Heart right ventricle (tissue), 16 donors: ENCODE measurements around the gene MUCL1. TPM values are rescaled to one million over a fixed set of nuclear protein-coding genes. Genes with fewer than 3 reads are reported as not detected.

Source experiments
- ATAC-seq, 8 donors: fragments of 200-7000 bp; cut with Tn5 transposase; one replicate each; pipeline ENCODE4 v1.9.1; 2020; ENCODE audit warnings: mild to moderate bottlenecking in 8 of 8, moderate library complexity in 8 of 8, moderate number of reproducible peaks in 1 of 8
- DNase-seq, 2 donors: peaks; one replicate each; pipeline ENCODE4 v3.0.0-alpha.2; 2020
- H3K27ac ChIP-seq, 10 donors: fragments of 200-600 bp; sonication (generic) in 2 of 10; one replicate each; pipeline versions ENCODE4 v1.5.0 to v1.8.0; 2020 to 2022; ENCODE audit warnings: mild to moderate bottlenecking in 3 of 10
- H3K27me3 ChIP-seq, 7 donors: fragments of 200-600 bp; one replicate each; pipeline ENCODE4 v1.8.0; 2021 to 2022; ENCODE audit warnings: mild to moderate bottlenecking in 2 of 7
- H3K36me3 ChIP-seq, 9 donors: fragments of 200-600 bp; sonication (generic) in 1 of 9; one replicate each; pipeline versions ENCODE4 v1.5.0 to v1.8.0; 2020 to 2022; ENCODE audit warnings: mild to moderate bottlenecking in 2 of 9
- H3K4me1 ChIP-seq, 9 donors: fragments of 200-600 bp; sonication (generic) in 1 of 9; one replicate each; pipeline versions ENCODE4 v1.5.0 to v1.8.0; 2020 to 2022; ENCODE audit warnings: mild to moderate bottlenecking in 4 of 9
- H3K4me3 ChIP-seq, 10 donors: fragments of 200-600 bp; sonication (generic) in 2 of 10; one replicate each; pipeline versions ENCODE4 v1.5.0 to v1.8.0; 2020 to 2022; ENCODE audit warnings: mild to moderate bottlenecking in 7 of 10, moderate library complexity in 2 of 10
- H3K9me3 ChIP-seq, 11 donors: fragments of 200-600 bp in 10 of 11; sonication (generic) in 2 of 11; one replicate each; pipeline versions ENCODE4 v1.5.0 to v1.8.0; 2013 to 2022; ENCODE audit warnings: mild to moderate bottlenecking in 2 of 11, control low read depth in 1 of 11, moderate library complexity in 1 of 11
- CTCF ChIP-seq, 9 donors: fragments of 200-600 bp; sonication (generic) in 2 of 9; IDR thresholded peaks; one replicate each; pipeline versions ENCODE4 v1.5.0 to v1.8.0; 2021 to 2022; ENCODE audit warnings: antibody characterized with exemption in 9 of 9, mild to moderate bottlenecking in 5 of 9, moderate library complexity in 1 of 9
- WGBS, 2 donors: extraction: QIAGEN DNeasy Blood & Tissue Kit; methylation state at CpG; one replicate each; pipeline ENCODE4 v1.1.7; 2013; ENCODE audit warnings: inconsistent platforms in 1 of 2; 5-methylcytosine and 5-hydroxymethylcytosine counted together
- intact Hi-C, 10 donors: fragments of 100-400 bp; cut with DNase I; formaldehyde crosslinking; loops; one replicate each; pipeline versions ENCODE4 v1.11.1 to v1.14.2; 2022
- polyA plus RNA-seq, 2 donors: library from polyadenylated mRNA; stranded (reverse); fragments of 200-250 nt; gene quantifications; one replicate each; pipeline ENCODE4 v1.2.3, GENCODE V29; 2013
- total RNA-seq, 10 donors: library from RNA; stranded (reverse); fragmentation: NEBNext Ultra II Directional in 3 of 10; extraction: Animal tissue kit (Norgen Biotek cat#: 25700) in 3 of 10; gene quantifications; one replicate each; pipeline versions ENCODE4 v1.2.1 to v1.2.4, GENCODE V29; 2021 to 2023
- donor health status: Arrhythmogenic right ventricular cardiomyopathy.
- donor health status: ischemic (EF 13 %, LVEDD 7.1; RV severe dilation, severe dysfunction).
- donor health status: healthy with polysubstance abuse.
- donor health status: DM: no; HTN: yes; CAD: no.
- donor health status: DM: no; HTN: no; CAD: no.
- donor health status: ischemic (EF 25% LVEDD 6.9; RV normal size, moderate dysfunction).
- donor health status: ischemic (EF 25% LVEDD 5.7; RV mildly dilated, moderate dysfunction).
- donor health status: healthy.
- donor health status: DM: yes; HTN: yes; CAD: no.
- donor health status: Ischemic cardiomyopathy.
- donor health status: ischemic (EF 35%, LVEDD 5.7; RV mildly dilated, moderate dysfunction).
- donor health status: nonischemic (EF 11% LVEDD 7.7; RV severe dilation, severe dysfunction).
- donor health status: DM: yes; HTN: yes; CAD: no.
- donor health status: PGD.
- donor health status: ischemic (EF 29% LVEDD 5.4; RV normal size, mild dysfunction).
- donor health status: nonischemic (EF 23%, LVEDD 6.1; RV moderate dilation, normal function).

Gene MUCL1
- total and polyA plus RNA-seq, 12 donors: not detected

- no peaks in the 10 kb centered on the region for H3K27me3 ChIP-seq
- no peak for ATAC-seq
- TF ChIP-seq CTCF (IDR thresholded peaks at IDR 0.05): no peak
- WGBS, 2 donors: 79% methylated on average over 3 of the region's 3 CpGs
- H3K4me3 ChIP-seq: no peak overlapping the region
- H3K36me3 ChIP-seq: no peaks in the 10 kb centered on the region
- H3K4me1 ChIP-seq: no peaks in the 10 kb centered on the region
- DNase-seq: no peak
- H3K9me3 ChIP-seq: no peaks in the 10 kb centered on the region
- H3K27ac ChIP-seq: no peak overlapping the region
- intact Hi-C loops: no loop called here
These were observed 37.6 kb downstream of the MUCL1 start for GRCh38 chr12:54891717-54892478.

Other genes with a start within 250 kb of the MUCL1 start
- not detected for gene LACRT, start 219.6 kb upstream of the MUCL1 start, total RNA-seq
- gene LACRT, start 219.6 kb upstream of the MUCL1 start, polyA plus RNA-seq: not detected
- not detected for gene DCD, start 206.2 kb upstream of the MUCL1 start, total RNA-seq
- gene DCD, start 206.2 kb upstream of the MUCL1 start, polyA plus RNA-seq: not detected
- gene TESPA1, start 130.2 kb downstream of the MUCL1 start, total RNA-seq: 1 to 10 TPM in 4 of 10 donors, under 1 TPM in 6; 0.17 to 1.4 (median 0.82) TPM
- under 1 TPM; 0.14 to 0.44 TPM for gene TESPA1, start 130.2 kb downstream of the MUCL1 start, polyA plus RNA-seq
- not detected for gene NEUROD4, start 165.5 kb downstream of the MUCL1 start, total RNA-seq
- gene NEUROD4, start 165.5 kb downstream of the MUCL1 start, polyA plus RNA-seq: not detected